Large intestine (tissue), 3 donors: Measurements from ENCODE around the gene ASTN2. TPM values are rescaled to one million over a fixed set of nuclear protein-coding genes. Genes with fewer than 3 reads are reported as not detected.

Experiments used
- DNase-seq, 2 donors: peaks; one replicate each; pipeline versions ENCODE4 v3.0.0 to v3.0.0-alpha.2; 2013
- H3K27ac ChIP-seq: one replicate; pipeline ENCODE4 v1.5.1; 2013; ENCODE audit warnings: low read length
- H3K27me3 ChIP-seq: 2 replicates; pipeline ENCODE4 v1.6.1; 2013; ENCODE audit warnings: low read length; ENCODE audit not compliant: control insufficient read depth, insufficient read depth
- H3K36me3 ChIP-seq: 2 replicates; pipeline ENCODE4 v1.6.1; 2013; ENCODE audit warnings: low read length; ENCODE audit not compliant: control insufficient read depth, insufficient read depth
- H3K4me1 ChIP-seq: one replicate; pipeline ENCODE4 v1.6.1; 2013; ENCODE audit warnings: low read length; ENCODE audit not compliant: control insufficient read depth, insufficient read depth
- H3K4me3 ChIP-seq: one replicate; pipeline ENCODE4 v1.5.1; 2013; ENCODE audit warnings: low read length
- H3K9me3 ChIP-seq: one replicate; pipeline ENCODE4 v1.6.1; 2013; ENCODE audit warnings: mild to moderate bottlenecking, low read depth, low read length, moderate library complexity; ENCODE audit not compliant: control insufficient read depth
- WGBS: methylation state at CpG from one replicate; pipeline ENCODE4 v1.1.5; 2013; ENCODE audit warnings: low lambda C conversion rate; ENCODE audit not compliant: insufficient coverage; 5-methylcytosine and 5-hydroxymethylcytosine counted together
- polyA plus RNA-seq: library from polyadenylated mRNA; unstranded; fragments of 120-200 nt; gene quantifications from one replicate; pipeline ENCODE4 v1.2.1, GENCODE V29; 2013

ASTN2 gene
- polyA plus RNA-seq, 1 donor: 11.4 TPM

GRCh38 chr9:116419181-116419580 is 995.7 kb downstream of the ASTN2 start:
- Histone ChIP-seq H3K4me3 (no peak overlapping the region), H3K27ac (no peak overlapping the region), H3K27me3 (no peaks in the 10 kb centered on the region), H3K4me1 (no peaks in the 10 kb centered on the region), H3K9me3 (peaks cover 2% of the 10 kb centered on the region), H3K36me3 (peaks cover 2% of the 10 kb centered on the region)
- WGBS: no CpG with 5 or more reads among the region's 3 CpGs
- DNase-seq: no peak

DNA sequence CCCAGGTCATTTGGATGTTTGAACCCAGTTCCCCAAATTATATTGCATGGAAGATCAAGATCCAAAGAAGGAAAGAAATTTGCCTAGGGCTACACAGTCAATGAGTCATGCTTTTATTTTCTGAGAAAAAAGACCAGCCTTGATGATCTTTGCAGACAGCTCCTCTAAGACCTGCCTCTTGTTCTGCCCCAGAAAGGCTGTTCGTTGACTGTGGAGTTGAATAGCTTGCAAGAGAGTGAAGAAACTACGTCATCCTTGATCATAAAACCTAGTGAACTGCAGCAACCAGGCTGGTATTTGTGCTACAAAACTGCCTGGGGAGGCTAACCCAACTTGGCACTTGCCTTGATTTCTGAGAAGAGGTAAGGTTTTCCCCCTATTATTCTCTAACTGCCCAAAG is 997.4 kb downstream of the ASTN2 start:
- Histone ChIP-seq H3K4me1 (no peaks in the 10 kb centered on the region), H3K36me3 (peaks cover 2% of the 10 kb centered on the region), H3K27me3 (no peaks in the 10 kb centered on the region), H3K4me3 (no peak overlapping the region), H3K9me3 (peaks cover 2% of the 10 kb centered on the region), H3K27ac (no peak overlapping the region)
- no peak for DNase-seq
- WGBS: no CpG with 5 or more reads among the region's 2 CpGs

DNA sequence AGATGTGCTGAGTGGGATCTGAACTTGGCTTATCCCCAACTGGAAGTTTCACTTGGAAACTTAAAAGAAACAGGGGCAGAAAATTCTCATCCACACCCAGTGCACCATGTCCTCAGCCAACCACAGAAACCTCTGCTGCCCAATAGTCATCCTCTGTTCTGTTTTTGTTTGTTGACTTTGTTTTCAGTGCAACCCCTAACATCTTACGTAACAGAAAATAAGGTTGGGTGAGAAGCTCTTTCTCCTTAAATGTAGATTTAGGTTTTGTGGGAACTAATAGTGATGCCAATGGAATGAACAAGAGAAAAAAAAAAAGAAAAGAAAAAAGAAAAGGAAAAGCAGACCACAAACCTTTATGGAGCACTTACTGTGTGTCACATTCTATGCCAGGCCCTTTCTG is 998.4 kb downstream of the ASTN2 start:
- Histone ChIP-seq H3K27ac (no peak overlapping the region), H3K4me1 (no peaks in the 10 kb centered on the region), H3K9me3 (peaks cover 2% of the 10 kb centered on the region), H3K4me3 (no peak overlapping the region), H3K27me3 (no peaks in the 10 kb centered on the region), H3K36me3 (peaks cover under 1% of the 10 kb centered on the region)
- no peak for DNase-seq
- WGBS: no CpG with 5 or more reads among the region's 1 CpG

DNA sequence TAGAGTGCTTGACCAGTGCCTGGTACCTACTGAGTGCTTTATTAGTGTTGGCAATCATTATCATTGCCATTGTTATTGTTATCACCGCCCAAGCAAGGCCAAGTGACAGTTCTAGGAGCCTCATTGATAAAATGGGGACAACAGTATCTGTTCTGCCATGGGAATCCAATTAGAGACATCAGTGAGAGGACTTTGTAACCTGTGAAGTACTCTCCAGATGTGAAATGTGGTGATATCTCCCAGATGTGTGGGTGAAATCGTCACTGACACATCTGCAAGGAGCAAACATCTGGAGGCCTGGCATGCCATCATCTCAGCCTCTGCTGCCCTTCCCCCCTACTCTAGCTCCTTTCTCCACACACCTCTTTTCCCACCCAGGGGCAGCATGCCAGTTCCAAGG is 1000.5 kb downstream of the ASTN2 start:
- H3K36me3 ChIP-seq: no peaks in the 10 kb centered on the region
- H3K4me3 ChIP-seq: no peak overlapping the region
- WGBS: no CpG with 5 or more reads among the region's 2 CpGs
- DNase-seq: no peak
- no peaks in the 10 kb centered on the region for H3K4me1 ChIP-seq
- no peaks in the 10 kb centered on the region for H3K9me3 ChIP-seq
- no peaks in the 10 kb centered on the region for H3K27me3 ChIP-seq
- no peak overlapping the region for H3K27ac ChIP-seq

- Histone ChIP-seq H3K27ac (no peak overlapping the region), H3K27me3 (no peaks in the 10 kb centered on the region), H3K4me1 (no peaks in the 10 kb centered on the region), H3K4me3 (no peak overlapping the region), H3K9me3 (no peaks in the 10 kb centered on the region), H3K36me3 (no peaks in the 10 kb centered on the region)
- no peak for DNase-seq
- WGBS: no CpG with 5 or more reads among the region's 1 CpG
Observed at GRCh38 chr9:116411506-116411905, 1003.4 kb downstream of the ASTN2 start.

- H3K4me3 ChIP-seq: no peak overlapping the region
- no peaks in the 10 kb centered on the region for H3K4me1 ChIP-seq
- no peaks in the 10 kb centered on the region for H3K9me3 ChIP-seq
- H3K27ac ChIP-seq: no peak overlapping the region
- WGBS: 82% methylated on average over 4 of the region's 6 CpGs
- no peak for DNase-seq
- no peaks in the 10 kb centered on the region for H3K36me3 ChIP-seq
- no peaks in the 10 kb centered on the region for H3K27me3 ChIP-seq
Observed at GRCh38 chr9:116409638-116410037, 1005.2 kb downstream of the ASTN2 start.

DNA sequence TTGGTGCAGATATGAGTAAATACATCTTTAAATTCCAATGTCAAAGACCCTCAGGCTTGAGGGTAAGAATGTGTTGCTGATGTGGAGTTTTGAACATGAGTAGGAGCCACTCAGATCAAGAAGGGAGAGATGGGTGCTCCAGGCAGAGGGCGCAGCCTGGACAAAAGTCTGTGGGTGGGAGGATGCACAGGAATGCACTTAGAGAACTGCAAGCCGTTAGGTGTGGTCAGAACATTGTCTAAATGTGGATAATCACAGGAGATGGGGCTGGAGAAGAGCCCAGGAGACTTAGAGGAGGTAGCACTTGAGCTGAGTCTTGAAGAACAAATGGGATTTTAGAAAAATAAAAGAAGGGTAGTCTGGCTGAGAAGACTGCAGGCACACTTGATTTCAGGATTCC is 1005.7 kb downstream of the ASTN2 start:
- no peak for DNase-seq
- no peak overlapping the region for H3K4me3 ChIP-seq
- H3K27ac ChIP-seq: no peak overlapping the region
- 100% methylated on average over 1 of the region's 2 CpGs for WGBS
- no peaks in the 10 kb centered on the region for H3K9me3 ChIP-seq
- H3K4me1 ChIP-seq: no peaks in the 10 kb centered on the region
- H3K27me3 ChIP-seq: no peaks in the 10 kb centered on the region
- H3K36me3 ChIP-seq: no peaks in the 10 kb centered on the region

GRCh38 chr9:116406469-116406868 is 1008.4 kb downstream of the ASTN2 start:
- WGBS: 100% methylated on average over 1 of the region's 2 CpGs
- H3K9me3 ChIP-seq: no peaks in the 10 kb centered on the region
- H3K27ac ChIP-seq: no peak overlapping the region
- no peak overlapping the region for H3K4me3 ChIP-seq
- no peaks in the 10 kb centered on the region for H3K36me3 ChIP-seq
- H3K27me3 ChIP-seq: no peaks in the 10 kb centered on the region
- DNase-seq: no peak
- no peaks in the 10 kb centered on the region for H3K4me1 ChIP-seq

DNA sequence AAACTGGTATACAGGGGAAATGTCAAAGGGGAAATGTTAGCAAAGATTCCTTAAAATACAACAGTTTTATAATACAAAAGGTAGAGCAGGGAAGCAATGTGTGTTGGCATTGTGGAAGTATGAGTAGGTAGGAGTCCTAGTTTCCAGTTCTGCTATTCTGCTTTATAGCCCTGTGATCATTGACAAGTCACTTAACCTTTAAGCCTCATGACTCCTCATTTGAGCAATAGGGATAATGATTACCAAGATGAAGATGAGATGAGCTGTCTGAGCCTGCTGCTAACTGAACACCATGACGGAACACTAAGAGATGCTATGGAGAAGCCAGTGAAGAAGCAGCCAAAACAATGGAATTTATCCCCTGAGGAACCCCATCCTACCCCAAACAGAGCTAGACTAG is 1009.5 kb downstream of the ASTN2 start:
- DNase-seq: peak; percentile 38 to 59
- Histone ChIP-seq H3K4me1 (no peaks in the 10 kb centered on the region), H3K27ac (peak overlapping the region; percentile 5), H3K27me3 (no peaks in the 10 kb centered on the region), H3K4me3 (no peak overlapping the region), H3K36me3 (no peaks in the 10 kb centered on the region), H3K9me3 (no peaks in the 10 kb centered on the region)
- no CpG with 5 or more reads among the region's 1 CpG for WGBS

DNA sequence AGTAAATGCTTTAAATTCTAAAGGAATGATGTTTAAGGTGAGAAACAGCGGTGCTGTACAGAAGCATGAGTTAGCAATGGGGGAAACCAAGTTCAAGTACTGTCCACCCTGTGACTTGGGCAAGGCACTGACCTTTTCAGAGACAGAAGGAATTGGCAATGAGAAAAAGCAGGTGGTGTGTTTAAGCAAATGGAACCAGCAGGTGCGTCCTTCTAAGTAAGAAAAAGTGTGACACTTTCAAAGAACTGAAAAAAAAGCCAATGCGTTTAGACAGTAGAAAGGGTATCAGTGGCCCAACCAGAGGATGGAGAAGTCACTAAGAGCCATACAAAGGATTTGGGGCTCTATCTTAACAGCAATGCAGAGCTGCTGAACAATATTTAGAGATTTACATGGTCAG is 1010.6 kb downstream of the ASTN2 start:
- H3K4me1 ChIP-seq: no peaks in the 10 kb centered on the region
- no peak for DNase-seq
- WGBS: 71% methylated on average over 2 of the region's 3 CpGs
- H3K4me3 ChIP-seq: no peak overlapping the region
- H3K36me3 ChIP-seq: no peaks in the 10 kb centered on the region
- no peaks in the 10 kb centered on the region for H3K27me3 ChIP-seq
- no peak overlapping the region for H3K27ac ChIP-seq
- no peaks in the 10 kb centered on the region for H3K9me3 ChIP-seq

- no peaks in the 10 kb centered on the region for H3K27me3 ChIP-seq
- H3K36me3 ChIP-seq: no peaks in the 10 kb centered on the region
- no peak for DNase-seq
- no peaks in the 10 kb centered on the region for H3K9me3 ChIP-seq
- H3K4me3 ChIP-seq: no peak overlapping the region
- H3K4me1 ChIP-seq: no peaks in the 10 kb centered on the region
- no peak overlapping the region for H3K27ac ChIP-seq
Observed at GRCh38 chr9:116403171-116403570, 1011.7 kb downstream of the ASTN2 start.
